A204.1 (cell line): ENCODE results near the gene TTYH1.

Experiments
- FAIRE-seq: peaks from 2 replicates; lab custom pipeline; 2012; peaks lifted over from hg19 to GRCh38; lab: Jason Lieb, UNC

TTYH1 gene

GRCh38 chr19:54424660-54425381 lies 9.6 kb downstream of the TTYH1 start:
- FAIRE-seq = no peak

GRCh38 chr19:54425382-54425723 lies 10.1 kb downstream of the TTYH1 start:
- no peak for FAIRE-seq

- FAIRE-seq = no peak
Observed at GRCh38 chr19:54426291-54426931, 11.1 kb downstream of the TTYH1 start.

GRCh38 chr19:54427586-54427985 lies 12.3 kb downstream of the TTYH1 start:
- no peak for FAIRE-seq

DNA sequence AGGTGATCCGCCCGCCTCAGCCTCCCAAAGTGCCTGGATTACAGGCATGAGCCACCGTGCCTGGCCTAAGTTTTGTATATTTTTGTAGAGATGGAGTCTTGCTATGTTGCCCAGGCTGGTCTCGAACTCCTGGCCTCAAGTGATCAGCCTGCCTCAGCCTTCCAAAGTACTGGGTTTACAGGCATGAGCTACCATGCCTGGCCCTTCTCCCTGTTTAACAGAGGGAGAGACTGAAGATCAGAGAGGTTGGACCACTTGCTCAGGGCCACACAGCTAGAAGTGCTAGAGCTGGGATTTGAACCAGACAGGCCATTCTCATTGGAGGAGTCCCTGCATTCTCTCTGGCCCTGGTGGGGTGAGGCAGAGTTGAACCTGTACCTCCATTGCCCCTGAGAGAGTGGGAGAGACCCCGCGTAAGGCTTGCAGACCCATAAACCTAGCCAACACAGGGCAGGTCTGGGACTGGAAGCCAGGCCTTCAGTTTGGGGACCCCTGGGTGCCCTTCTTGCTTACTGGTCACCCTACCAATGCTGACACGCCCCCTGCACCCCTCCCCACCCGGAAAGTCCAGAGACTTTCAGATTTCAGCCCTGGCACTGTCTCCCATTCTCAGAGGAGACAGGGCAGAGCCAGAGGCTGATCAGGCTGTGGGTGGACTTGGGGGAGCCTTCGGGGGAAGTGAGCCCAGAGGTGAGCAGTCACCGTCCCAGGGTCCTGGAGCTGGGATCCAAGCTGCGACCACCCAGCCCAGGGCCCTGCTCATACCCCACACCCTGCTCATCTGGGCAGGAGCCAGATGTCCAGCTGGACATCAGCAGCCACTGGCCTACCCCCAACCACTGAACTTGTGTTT lies 13.3 kb downstream of the TTYH1 start:
- FAIRE-seq = no peak

- FAIRE-seq = no peak
Observed at GRCh38 chr19:54429176-54429495, 13.9 kb downstream of the TTYH1 start.

DNA sequence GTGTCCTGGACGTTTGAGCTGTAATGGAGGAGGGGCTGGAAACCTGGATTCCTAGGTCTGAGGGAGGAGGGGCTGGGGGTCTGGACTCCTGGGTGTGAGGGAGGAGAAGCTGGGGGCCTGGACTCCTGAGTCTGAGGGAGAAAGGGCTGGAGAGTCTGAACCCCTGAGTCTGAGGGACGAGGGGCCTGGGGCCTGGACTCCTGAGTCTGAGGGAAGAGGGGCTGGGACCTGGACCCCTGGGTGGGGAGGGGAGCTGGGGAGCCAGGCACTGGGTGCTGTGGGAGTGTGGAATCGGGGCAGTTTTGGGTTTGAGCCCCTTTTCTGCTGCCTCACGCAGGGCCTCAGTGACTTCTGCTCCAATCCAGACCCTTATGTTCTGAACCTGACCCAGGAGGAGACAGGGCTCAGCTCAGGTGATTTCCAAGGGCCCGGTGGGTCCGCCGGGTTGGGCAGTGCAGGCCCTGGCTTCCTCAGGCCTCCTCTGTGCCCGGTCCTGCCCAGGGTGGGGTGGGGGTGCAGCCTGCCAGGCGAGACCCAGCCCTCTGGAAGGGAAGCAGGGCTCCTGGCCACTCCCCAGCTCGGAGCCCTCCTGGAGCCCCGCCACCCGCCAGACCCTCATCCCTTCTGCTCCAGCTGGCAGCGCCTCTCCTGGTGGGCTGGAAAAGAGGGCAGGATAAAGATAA lies 14.4 kb downstream of the TTYH1 start:
- no peak for FAIRE-seq

GRCh38 chr19:54430306-54431254 lies 15.3 kb downstream of the TTYH1 start:
- no peak for FAIRE-seq

GRCh38 chr19:54431255-54431838 lies 16.1 kb downstream of the TTYH1 start:
- FAIRE-seq = no peak

DNA sequence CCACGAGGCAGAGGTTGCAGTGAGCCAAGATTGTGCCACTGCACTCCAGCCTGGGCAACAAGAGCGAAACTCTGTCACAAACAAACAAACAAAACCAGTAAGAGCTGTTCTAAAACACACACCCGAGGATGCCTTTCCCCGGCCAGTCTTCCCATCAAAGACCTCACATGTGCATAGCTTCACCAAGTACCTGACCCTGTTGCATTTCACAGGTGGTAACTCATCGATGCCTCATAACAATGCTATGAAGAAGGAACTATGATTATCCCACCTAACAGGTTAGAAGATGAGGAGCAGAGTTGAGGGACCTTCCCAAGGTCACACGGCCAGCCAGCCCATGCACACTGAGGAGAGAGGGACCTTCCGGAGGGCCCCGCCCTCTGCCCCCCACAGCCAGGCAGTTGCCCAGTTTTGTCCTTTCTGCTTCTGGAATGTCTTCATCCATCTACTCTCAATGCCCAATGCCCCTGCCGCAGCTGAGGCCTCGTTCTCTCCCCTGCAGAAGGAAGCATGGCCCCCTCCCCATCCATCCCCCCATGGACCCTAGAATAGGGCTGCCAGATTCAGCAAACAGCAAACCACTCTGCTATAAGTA lies 17.0 kb downstream of the TTYH1 start:
- no peak for FAIRE-seq

DNA sequence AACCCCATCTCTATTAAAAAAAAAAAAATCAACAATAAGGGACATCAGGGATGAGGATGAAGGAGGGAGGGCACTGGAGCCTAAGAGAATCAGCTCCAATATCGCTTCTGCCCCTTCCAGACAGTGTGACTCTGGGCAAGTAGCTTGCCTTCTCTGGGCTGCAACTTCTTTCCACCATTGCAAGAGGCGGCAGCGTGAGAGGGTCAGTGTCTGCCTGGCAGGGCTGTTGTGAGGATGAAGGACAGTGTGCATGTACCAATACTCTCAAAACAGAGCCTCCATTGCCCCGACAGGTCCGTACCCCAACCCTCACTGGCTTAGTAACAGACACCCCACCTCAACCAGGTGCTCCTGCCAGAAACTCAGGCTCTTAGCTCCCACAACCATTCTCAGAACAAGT lies 18.4 kb downstream of the TTYH1 start:
- no peak for FAIRE-seq

GRCh38 chr19:54434112-54434872 lies 19.0 kb downstream of the TTYH1 start:
- no peak for FAIRE-seq

- FAIRE-seq = no peak
Observed at GRCh38 chr19:54434873-54435214, 19.6 kb downstream of the TTYH1 start.

DNA sequence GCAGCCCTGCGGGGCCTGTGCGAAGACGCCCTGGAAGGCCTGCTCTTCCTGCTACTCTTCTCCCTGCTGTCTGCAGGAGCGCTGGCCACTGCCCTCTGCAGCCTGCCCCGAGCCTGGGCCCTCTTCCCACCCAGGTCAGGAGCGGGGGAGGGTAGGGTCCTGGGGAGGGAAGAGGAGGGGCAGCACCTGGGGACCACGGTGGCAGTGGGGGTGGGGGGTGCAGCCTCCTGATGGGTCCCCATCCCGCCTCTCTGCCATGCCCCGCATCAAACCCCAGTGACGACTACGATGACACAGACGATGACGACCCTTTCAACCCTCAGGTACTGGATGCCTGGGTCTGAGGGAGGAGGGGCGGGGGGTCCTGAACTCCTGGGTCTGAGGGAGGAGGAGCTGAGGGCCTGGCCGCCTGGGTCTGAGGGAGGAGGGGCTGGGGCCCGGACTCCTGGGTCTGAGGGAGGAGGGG lies 20.3 kb downstream of the TTYH1 start:
- FAIRE-seq = no peak

- FAIRE-seq = no peak
Observed at GRCh38 chr19:54436031-54436523, 20.8 kb downstream of the TTYH1 start.

- no peak for FAIRE-seq
Observed at GRCh38 chr19:54436628-54437252, 21.5 kb downstream of the TTYH1 start.

DNA sequence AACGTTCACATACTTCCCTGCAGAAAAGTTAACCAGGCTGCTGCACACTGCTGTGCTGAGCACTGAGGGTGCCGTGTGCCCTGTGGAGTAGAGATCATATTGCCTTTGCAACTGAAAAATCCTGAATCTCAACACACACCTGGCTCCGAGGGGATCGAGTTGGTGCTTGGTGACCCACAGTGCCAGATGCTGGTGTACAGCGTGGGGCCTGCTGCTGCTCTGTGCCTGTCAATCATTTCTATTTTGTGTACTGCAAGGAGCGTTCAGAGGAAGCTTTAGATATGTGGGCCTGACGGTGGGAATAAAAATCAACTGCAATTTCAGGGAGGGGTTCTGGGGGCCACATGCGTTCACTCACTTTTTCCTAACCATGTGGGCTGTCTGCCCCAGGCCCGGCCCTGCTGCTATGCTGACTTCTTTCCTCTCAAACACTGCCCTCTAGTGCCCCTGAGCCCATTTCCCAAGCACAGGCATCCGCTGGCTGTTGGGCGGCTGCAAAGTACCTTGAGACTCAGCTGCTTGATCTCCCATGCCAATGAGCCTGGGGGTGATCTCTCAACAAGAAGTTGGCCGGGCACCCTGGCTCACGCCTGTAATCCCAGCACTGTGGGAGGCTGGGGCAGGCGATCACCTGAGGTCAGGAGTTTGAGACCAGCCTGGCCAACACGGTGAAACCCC lies 24.0 kb downstream of the TTYH1 start:
- FAIRE-seq = no peak

- FAIRE-seq = no peak
Observed at GRCh38 chr19:54440641-54441040, 25.4 kb downstream of the TTYH1 start.

GRCh38 chr19:54444737-54445136 lies 29.5 kb downstream of the TTYH1 start:
- no peak for FAIRE-seq
